Vagina (tissue), 2 donors: ENCODE results near the gene IL16. TPM values are rescaled to one million over a fixed set of nuclear protein-coding genes. Genes with fewer than 3 reads are reported as not detected.

Experiments
- DNase-seq, 2 donors: peaks; one replicate each; pipeline ENCODE4 v3.0.0-alpha.2; 2017; ENCODE audit errors: extremely low spot score in 2 of 2
- H3K27ac ChIP-seq: fragments of 200-600 bp; sonication (generic); one replicate; pipeline ENCODE4 v1.5.1; 2019
- H3K27me3 ChIP-seq: fragments of 200-600 bp; sonication (generic); one replicate; pipeline ENCODE4 v1.5.1; 2019
- H3K36me3 ChIP-seq, 2 donors: fragments of 200-600 bp; sonication (generic); one replicate each; pipeline ENCODE4 v1.5.1; 2017 to 2019
- H3K4me1 ChIP-seq: fragments of 200-600 bp; sonication (generic); one replicate; pipeline ENCODE4 v1.5.1; 2019
- H3K4me3 ChIP-seq, 2 donors: fragments of 200-600 bp; sonication (generic); 1 replicate in 1 of 2; 2 replicates in 1 of 2; pipeline ENCODE4 v1.5.1; 2016 to 2019
- H3K9me3 ChIP-seq: fragments of 200-600 bp; sonication (generic); one replicate; pipeline ENCODE4 v1.5.1; 2019
- POLR2A ChIP-seq, 2 donors: fragments of 450-650 bp; IDR thresholded peaks; one replicate each; pipeline ENCODE4 v1.6.1; 2017; ENCODE audit warnings: antibody characterized with exemption in 2 of 2, mild to moderate bottlenecking in 2 of 2, moderate library complexity in 2 of 2
- POLR2AphosphoS5 ChIP-seq, 2 donors: sonication (generic); formaldehyde crosslinking; IDR thresholded peaks; one replicate each; pipeline ENCODE4 v1.9.0; 2017; ENCODE audit warnings: antibody characterized with exemption in 2 of 2, mild to moderate bottlenecking in 2 of 2, low read depth in 1 of 2; ENCODE audit not compliant: insufficient read depth in 1 of 2
- intact Hi-C: fragments of 100-400 bp; cut with DNase I; formaldehyde crosslinking; loops from one replicate; pipeline ENCODE4 v1.15.1; 2023
- total RNA-seq: library from RNA; depleted of rRNA; stranded (reverse); fragments of >200 nt; gene quantifications from one replicate; pipeline ENCODE4 v1.2.3, GENCODE V29; 2016
- TF ChIP-seq, protein P1 (sequence below), 3 experiments: fragments of 450-650 bp in 2 of 3; fragments of 200-600 bp in 1 of 3; sonication (generic) in 1 of 3; IDR thresholded peaks; one replicate each; pipeline ENCODE4 v1.5.1; 2017 to 2019; ENCODE audit warnings: antibody characterized with exemption in 3 of 3, mild to moderate bottlenecking in 2 of 3, moderate library complexity in 2 of 3

The IL16 gene
- total RNA-seq, 1 donor from 2014 or later = 19.9 TPM

- H3K9me3 ChIP-seq = no peaks in the 10 kb centered on the region
- TF ChIP-seq, protein P1, sequence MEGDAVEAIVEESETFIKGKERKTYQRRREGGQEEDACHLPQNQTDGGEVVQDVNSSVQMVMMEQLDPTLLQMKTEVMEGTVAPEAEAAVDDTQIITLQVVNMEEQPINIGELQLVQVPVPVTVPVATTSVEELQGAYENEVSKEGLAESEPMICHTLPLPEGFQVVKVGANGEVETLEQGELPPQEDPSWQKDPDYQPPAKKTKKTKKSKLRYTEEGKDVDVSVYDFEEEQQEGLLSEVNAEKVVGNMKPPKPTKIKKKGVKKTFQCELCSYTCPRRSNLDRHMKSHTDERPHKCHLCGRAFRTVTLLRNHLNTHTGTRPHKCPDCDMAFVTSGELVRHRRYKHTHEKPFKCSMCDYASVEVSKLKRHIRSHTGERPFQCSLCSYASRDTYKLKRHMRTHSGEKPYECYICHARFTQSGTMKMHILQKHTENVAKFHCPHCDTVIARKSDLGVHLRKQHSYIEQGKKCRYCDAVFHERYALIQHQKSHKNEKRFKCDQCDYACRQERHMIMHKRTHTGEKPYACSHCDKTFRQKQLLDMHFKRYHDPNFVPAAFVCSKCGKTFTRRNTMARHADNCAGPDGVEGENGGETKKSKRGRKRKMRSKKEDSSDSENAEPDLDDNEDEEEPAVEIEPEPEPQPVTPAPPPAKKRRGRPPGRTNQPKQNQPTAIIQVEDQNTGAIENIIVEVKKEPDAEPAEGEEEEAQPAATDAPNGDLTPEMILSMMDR (IDR thresholded peaks at IDR 0.05) = no peak
- peak in 1 of 2 donors; percentile 43 for TF ChIP-seq POLR2AphosphoS5 (IDR thresholded peaks at IDR 0.05; ENCODE audit: insufficient read depth in 1 of 2, low read depth in 1 of 2)
- no peaks in the 10 kb centered on the region for H3K36me3 ChIP-seq
- no peak overlapping the region for H3K4me3 ChIP-seq
- peak overlapping the region; percentile 44 for H3K27ac ChIP-seq
- DNase-seq = no peak
- intact Hi-C loops = no loop called here
- H3K4me1 ChIP-seq = peaks cover 24% of the 10 kb centered on the region
- no peaks in the 10 kb centered on the region for H3K27me3 ChIP-seq
Observed at GRCh38 chr15:81229586-81229985, 32.9 kb downstream of the IL16 start.

DNA sequence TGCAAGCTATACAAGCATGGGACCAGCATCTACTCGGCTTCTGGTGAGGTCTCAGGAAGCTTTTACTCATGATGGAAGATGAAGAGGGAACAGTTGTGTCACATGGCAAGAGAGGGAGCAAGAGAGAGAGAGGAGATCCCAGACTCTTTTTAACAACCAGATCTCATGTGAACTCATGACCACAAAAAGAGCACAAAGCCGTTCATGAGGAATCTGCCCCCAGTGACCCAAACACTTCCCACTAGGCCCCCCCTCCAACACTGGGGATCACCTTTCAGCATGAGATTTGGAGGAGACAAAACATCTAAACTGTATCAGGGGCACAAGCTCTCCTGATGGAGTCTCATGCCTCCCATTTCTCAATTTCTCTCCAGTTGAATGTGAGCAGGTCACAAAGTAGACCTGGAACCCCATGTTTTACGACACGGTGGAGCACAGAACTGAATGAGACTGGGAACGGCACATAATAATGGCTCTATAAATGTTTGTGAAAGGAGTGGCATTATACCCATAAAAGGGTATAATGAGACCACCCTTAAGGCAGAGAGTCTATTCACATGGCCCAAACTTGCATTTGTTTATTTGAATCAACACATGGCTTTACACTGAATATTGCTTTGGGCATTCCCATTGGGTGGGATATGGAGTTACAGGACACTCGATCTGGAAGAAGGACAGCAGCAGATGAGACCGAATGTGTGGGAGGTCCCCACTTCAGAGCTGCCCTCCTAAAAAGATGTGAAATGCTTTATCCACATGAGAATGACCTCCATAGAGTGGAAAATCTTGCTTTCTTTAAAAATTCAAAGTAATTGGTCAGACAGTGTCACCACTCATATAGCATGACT lies 38.8 kb downstream of the IL16 start:
- H3K27me3 ChIP-seq = no peaks in the 10 kb centered on the region
- H3K4me1 ChIP-seq = peaks cover 25% of the 10 kb centered on the region
- peak overlapping the region; percentile 56 for H3K27ac ChIP-seq
- no peak overlapping the region for H3K4me3 ChIP-seq
- no peak for DNase-seq
- no peak for TF ChIP-seq POLR2AphosphoS5 (IDR thresholded peaks at IDR 0.05; ENCODE audit: insufficient read depth in 1 of 2, low read depth in 1 of 2)
- no peak for TF ChIP-seq POLR2A (IDR thresholded peaks at IDR 0.05)
- TF ChIP-seq, protein P1 (IDR thresholded peaks at IDR 0.05) = no peak
- intact Hi-C loops = no loop called here
- H3K9me3 ChIP-seq = no peaks in the 10 kb centered on the region
- no peaks in the 10 kb centered on the region for H3K36me3 ChIP-seq

DNA sequence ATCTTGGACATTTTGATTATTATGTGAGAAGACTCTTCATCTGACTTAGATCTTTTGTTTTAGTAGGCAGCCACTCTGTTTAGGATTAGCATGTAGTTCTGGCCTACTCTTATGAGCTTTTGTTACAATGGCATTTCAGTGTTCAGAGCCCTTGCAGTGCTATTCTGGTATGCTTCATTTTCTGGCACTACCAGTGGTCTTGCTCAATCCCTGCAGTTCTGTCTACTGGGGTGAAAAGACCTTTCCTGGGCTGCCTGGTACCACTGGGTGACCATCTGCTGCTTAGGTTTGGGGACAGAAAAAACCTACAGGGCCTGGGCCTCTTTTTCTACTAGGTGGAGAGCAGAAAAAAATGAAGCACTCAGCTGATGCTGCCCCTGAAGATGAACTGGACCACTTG lies 42.5 kb downstream of the IL16 start:
- intact Hi-C loops = no loop called here
- no peak overlapping the region for H3K4me3 ChIP-seq
- H3K36me3 ChIP-seq = no peaks in the 10 kb centered on the region
- H3K27ac ChIP-seq = peak overlapping the region; percentile 15
- no peak for DNase-seq
- H3K4me1 ChIP-seq = peaks cover 14% of the 10 kb centered on the region
- TF ChIP-seq POLR2A (IDR thresholded peaks at IDR 0.05) = no peak
- TF ChIP-seq POLR2AphosphoS5 (IDR thresholded peaks at IDR 0.05; ENCODE audit: insufficient read depth in 1 of 2, low read depth in 1 of 2) = no peak
- TF ChIP-seq, protein P1 (IDR thresholded peaks at IDR 0.05) = no peak
- no peaks in the 10 kb centered on the region for H3K9me3 ChIP-seq
- no peaks in the 10 kb centered on the region for H3K27me3 ChIP-seq

DNA sequence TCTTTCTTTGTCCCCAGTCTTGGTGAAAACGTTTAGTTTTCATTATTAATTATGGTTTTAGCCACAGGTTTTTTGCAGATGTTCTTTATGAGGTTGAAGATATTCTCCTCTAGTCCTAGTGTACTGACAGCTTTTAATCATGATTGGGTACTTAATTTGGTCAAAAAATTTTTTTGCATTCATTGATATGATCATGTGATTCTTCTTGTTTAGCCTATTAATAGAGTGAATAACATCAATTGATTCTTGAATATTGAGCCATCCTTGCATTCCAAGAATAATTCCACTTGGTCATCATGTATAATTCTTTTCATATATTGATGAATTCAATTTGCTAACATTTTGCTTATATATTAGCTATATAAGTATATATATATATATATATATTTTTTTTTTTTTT lies 46.1 kb downstream of the IL16 start:
- Histone ChIP-seq H3K4me1 (no peaks in the 10 kb centered on the region), H3K27me3 (no peaks in the 10 kb centered on the region), H3K9me3 (no peaks in the 10 kb centered on the region), H3K4me3 (no peak overlapping the region), H3K36me3 (no peaks in the 10 kb centered on the region), H3K27ac (no peak overlapping the region)
- no peak for DNase-seq
- TF ChIP-seq, protein P1 (IDR thresholded peaks at IDR 0.05) = no peak
- no peak for TF ChIP-seq POLR2A (IDR thresholded peaks at IDR 0.05)
- TF ChIP-seq POLR2AphosphoS5 (IDR thresholded peaks at IDR 0.05; ENCODE audit: insufficient read depth in 1 of 2, low read depth in 1 of 2) = no peak
- intact Hi-C loops = no loop called here

DNA sequence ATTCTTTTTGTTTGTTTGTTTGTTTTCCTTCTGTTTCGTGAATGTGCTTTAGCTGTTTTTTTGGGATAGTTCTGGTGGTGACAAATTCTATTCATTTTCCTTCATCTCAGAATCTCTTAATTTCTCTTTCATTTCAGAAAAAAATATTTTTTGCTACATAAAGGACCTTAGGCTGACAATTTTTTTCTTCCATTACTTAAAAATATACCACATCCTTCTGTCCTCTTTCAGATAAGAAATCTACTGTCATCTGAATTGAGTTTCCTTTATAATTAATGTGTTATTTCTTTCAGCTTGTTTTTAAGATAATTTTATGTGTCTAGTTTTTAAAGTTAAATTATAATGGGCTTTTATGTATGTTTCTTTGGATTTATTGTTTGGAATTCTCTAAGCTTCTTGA lies 47.6 kb downstream of the IL16 start:
- no peak for DNase-seq
- Histone ChIP-seq H3K27ac (no peak overlapping the region), H3K36me3 (no peaks in the 10 kb centered on the region), H3K27me3 (no peaks in the 10 kb centered on the region), H3K4me1 (no peaks in the 10 kb centered on the region), H3K9me3 (no peaks in the 10 kb centered on the region), H3K4me3 (no peak overlapping the region)
- no peak for TF ChIP-seq POLR2A (IDR thresholded peaks at IDR 0.05)
- intact Hi-C loops = no loop called here
